HCT116 (cell line): ENCODE results near the gene EHD3. TPM values are rescaled to one million over a fixed set of nuclear protein-coding genes. Genes with fewer than 3 reads are reported as not detected.

Source experiments
- ATAC-seq: fragments of 200-7000 bp; cut with Tn5 transposase; 2 replicates; pipeline ENCODE4 v1.9.1; 2020; ENCODE audit warnings: mild to moderate bottlenecking, moderate library complexity
- BruUV-seq: library from RNA; stranded (reverse); fragments of 400-500 nt; replicated peaks from 2 replicates; lab custom pipeline; 2021; lab: Mats Ljungman, UMichigan
- CTCF ChIA-PET: fragments of 300-600 bp; sonication (Branson Sonifier 250); formaldehyde crosslinking; loops from one replicate; lab custom pipeline; 2021; ENCODE audit warnings: antibody characterized with exemption; lab: Charles Lee
- POLR2A ChIA-PET: fragments of 300-600, 350-600 bp; sonication (Branson Sonifier 250); formaldehyde crosslinking; loops from one replicate; lab custom pipeline; 2021; ENCODE audit warnings: antibody characterized with exemption; lab: Charles Lee
- RAD21 ChIA-PET, 2 experiments: fragments of 300-600 bp; sonication (Branson Sonifier 250); formaldehyde crosslinking; loops; one replicate each; lab custom pipeline; 2023; ENCODE audit warnings: low total read pairs in 2 of 2; ENCODE audit not compliant: uncharacterized antibody in 2 of 2, unreplicated experiment in 2 of 2, low non-redundant PET in 1 of 2; lab: Charles Lee
- DNase-seq: peaks from one replicate; pipeline ENCODE4 v3.0.0-alpha.2; 2010; ENCODE audit warnings: low read depth, low spot score
- H2AFZ ChIP-seq: fragments of 200-600 bp; shearing (Covaris generic), sonication (generic); 2 replicates; pipeline ENCODE4 v1.6.1; 2017; ENCODE audit warnings: low read depth, mixed run types, mixed read lengths, antibody characterized with exemption, low read length; ENCODE audit not compliant: poor library complexity, severe bottlenecking
- H3K27ac ChIP-seq: 2 replicates; pipeline ENCODE4 v1.5.1; 2012; ENCODE audit warnings: low read depth, low read length
- H3K27me3 ChIP-seq: fragments of 200-600 bp; sonication (generic); 2 replicates; pipeline ENCODE4 v1.6.1; 2016; ENCODE audit warnings: mixed run types, low read length, mixed read lengths; ENCODE audit not compliant: insufficient read depth
- H3K36me3 ChIP-seq, 2 experiments: fragments of 200-500 bp in 1 of 2; fragments of 200-600 bp in 1 of 2; sonication (Bioruptor generic) in 1 of 2; sonication (generic) in 1 of 2; 2 replicates each; pipeline versions ENCODE4 v1.5.1 to v1.6.1; 2014 to 2016; ENCODE audit warnings: low read length in 2 of 2, inconsistent platforms in 1 of 2, mixed read lengths in 1 of 2, mixed run types in 1 of 2; ENCODE audit not compliant: insufficient read depth in 2 of 2, control insufficient read depth in 1 of 2
- H3K4me1 ChIP-seq, 2 experiments: fragments of 200-600 bp in 1 of 2; sonication (generic) in 1 of 2; 2 replicates each; pipeline versions ENCODE4 v1.5.1 to v1.6.1; 2012 to 2017; ENCODE audit warnings: low read length in 2 of 2, inconsistent platforms in 1 of 2, mild to moderate bottlenecking in 1 of 2, mixed read lengths in 1 of 2, mixed run types in 1 of 2, moderate library complexity in 1 of 2; ENCODE audit not compliant: insufficient read depth in 2 of 2, control insufficient read depth in 1 of 2
- H3K4me2 ChIP-seq: fragments of 200-600 bp; sonication (generic); 2 replicates; pipeline ENCODE4 v1.6.1; 2017; ENCODE audit warnings: mixed run types, low read length, mixed read lengths
- H3K4me3 ChIP-seq, 2 experiments: fragments of 200-600 bp in 1 of 2; sonication (generic) in 1 of 2; replicated peaks in 1 of 2; 2 replicates each; pipeline ENCODE4 v1.5.1; 2011 to 2016; ENCODE audit warnings: low read length in 2 of 2, control low read depth in 1 of 2, low read depth in 1 of 2, mild to moderate bottlenecking in 1 of 2, mixed read lengths in 1 of 2, mixed run types in 1 of 2
- H3K79me2 ChIP-seq: fragments of 200-600 bp; sonication (generic); 2 replicates; pipeline ENCODE4 v1.6.1; 2017; ENCODE audit warnings: mild to moderate bottlenecking, mixed run types, low read length, moderate library complexity, mixed read lengths; ENCODE audit not compliant: insufficient read depth
- H3K9ac ChIP-seq: fragments of 200-600 bp; sonication (generic); 2 replicates; pipeline ENCODE4 v1.6.1; 2016; ENCODE audit warnings: low read length, mixed read lengths
- H3K9me2 ChIP-seq: fragments of 200-600 bp; sonication (generic), shearing (Covaris generic); 2 replicates; pipeline ENCODE4 v1.6.1; 2017; ENCODE audit warnings: mixed run types, mild to moderate bottlenecking, moderate library complexity; ENCODE audit not compliant: insufficient read depth
- H3K9me3 ChIP-seq, 2 experiments: fragments of 200-500 bp in 1 of 2; fragments of 200-600 bp in 1 of 2; sonication (Bioruptor generic) in 1 of 2; sonication (generic) in 1 of 2; 2 replicates each; pipeline ENCODE4 v1.6.1; 2014 to 2017; ENCODE audit warnings: low read length in 2 of 2, mixed read lengths in 2 of 2, inconsistent platforms in 1 of 2, low read depth in 1 of 2, mild to moderate bottlenecking in 1 of 2, mixed run types in 1 of 2, moderate library complexity in 1 of 2; ENCODE audit not compliant: control insufficient read depth in 1 of 2, insufficient read depth in 1 of 2
- H4K20me1 ChIP-seq: fragments of 200-600 bp; sonication (generic), shearing (Covaris generic); 2 replicates; pipeline ENCODE4 v1.6.1; 2017; ENCODE audit warnings: mixed run types, mild to moderate bottlenecking, moderate library complexity; ENCODE audit not compliant: insufficient read depth
- ATF3 ChIP-seq: IDR thresholded peaks from 2 replicates; pipeline ENCODE4 v1.6.1; 2012
- CEBPB ChIP-seq: IDR thresholded peaks from 2 replicates; pipeline ENCODE4 v1.6.1; 2012; ENCODE audit warnings: low read depth
- EGR1 ChIP-seq: IDR thresholded peaks from 2 replicates; pipeline ENCODE4 v1.6.1; 2012; ENCODE audit warnings: low read depth
- ELF1 ChIP-seq: IDR thresholded peaks from 2 replicates; pipeline ENCODE4 v1.6.1; 2012; ENCODE audit warnings: low read depth, borderline replicate concordance
- EZH2 ChIP-seq: fragments of 200-600 bp; sonication (generic); IDR thresholded peaks from 2 replicates; pipeline ENCODE4 v1.6.1; 2017; ENCODE audit warnings: antibody characterized with exemption, mixed run types
- EZH2phosphoT487 ChIP-seq: fragments of 200-600 bp; IDR thresholded peaks from 2 replicates; pipeline ENCODE4 v1.6.1; 2018; ENCODE audit warnings: antibody characterized with exemption, borderline replicate concordance
- FOSL1 ChIP-seq: IDR thresholded peaks from 2 replicates; pipeline ENCODE4 v1.6.1; 2012; ENCODE audit warnings: low read depth
- JUND ChIP-seq: IDR thresholded peaks from 2 replicates; pipeline ENCODE4 v1.6.1; 2012
- MAX ChIP-seq: IDR thresholded peaks from 2 replicates; pipeline ENCODE4 v1.6.1; 2012
- RAD21 ChIP-seq: IDR thresholded peaks from 2 replicates; pipeline ENCODE4 v1.6.1; 2012; ENCODE audit warnings: low read depth, mild to moderate bottlenecking
- REST ChIP-seq: IDR thresholded peaks from 2 replicates; pipeline ENCODE4 v1.6.1; 2012; ENCODE audit warnings: low read depth
- SIN3A ChIP-seq: IDR thresholded peaks from 2 replicates; pipeline ENCODE4 v1.6.1; 2012; ENCODE audit warnings: low read depth
- SP1 ChIP-seq: IDR thresholded peaks from 2 replicates; pipeline ENCODE4 v1.6.1; 2012; ENCODE audit warnings: low read depth
- SRF ChIP-seq: IDR thresholded peaks from 2 replicates; pipeline ENCODE4 v1.6.1; 2012; ENCODE audit warnings: low read depth
- TCF7L2 ChIP-seq: IDR thresholded peaks from 2 replicates; pipeline ENCODE4 v1.7.0; 2011; ENCODE audit warnings: borderline replicate concordance, inconsistent platforms; ENCODE audit not compliant: insufficient read depth, insufficient read length; ENCODE audit errors: extremely low read depth
- YY1 ChIP-seq: IDR thresholded peaks from 2 replicates; pipeline ENCODE4 v1.6.1; 2011; ENCODE audit warnings: low read length, low read depth, moderate library complexity, mild to moderate bottlenecking; ENCODE audit not compliant: insufficient replicate concordance; ENCODE audit errors: extremely low read depth
- ZNF274 ChIP-seq: fragments of 200-500 bp; sonication (Bioruptor generic); IDR thresholded peaks from 2 replicates; pipeline ENCODE4 v1.6.1; 2014; ENCODE audit warnings: mild to moderate bottlenecking, low read depth, low read length, inconsistent platforms
- intact Hi-C: fragments of 100-400 bp; cut with micrococcal nuclease; formaldehyde crosslinking; loops from 2 replicates; pipeline ENCODE4 v1.10.0; 2022
- total RNA-seq: library from RNA; stranded (reverse); gene quantifications from one replicate; pipeline ENCODE4 v1.2.1, GENCODE V29; 2021; ENCODE audit not compliant: unreplicated experiment

The EHD3 gene
- total RNA-seq, 1 experiment from 2014 or later, result not detected

- Histone ChIP-seq H2AFZ (no peak overlapping the region), H3K36me3 (no peaks in the 10 kb centered on the region), H3K9me2 (no peaks in the 10 kb centered on the region), H4K20me1 (no peaks in the 10 kb centered on the region; the same call in 1 of the 2 replicates), H3K9me3 (no peaks in the 10 kb centered on the region), H3K27ac (no peak overlapping the region), H3K27me3 (peaks cover 56% of the 10 kb centered on the region), H3K4me1 (no peaks in the 10 kb centered on the region), H3K4me3 (no peak overlapping the region), H3K9ac (no peak overlapping the region), H3K4me2 (no peak overlapping the region), H3K79me2 (no peaks in the 10 kb centered on the region)
- POLR2A ChIA-PET, result no interaction called here
- DNase-seq (no peak), ATAC-seq (no peak)
- RAD21 ChIA-PET, result no interaction called here
- no TSS peak for BruUV-seq
- CTCF ChIA-PET, result interaction anchor here (1.0 kb wide), 1 partner anchor 58 kb away, joined by 3 read pairs; no protein-coding TSS in a partner anchor
- TF ChIP-seq CEBPB (no peak), RAD21 (no peak), TCF7L2 (no peak), ELF1 (no peak), SP1 (no peak), JUND (no peak), ATF3 (no peak), SRF (no peak), EZH2 (no peak), YY1 (no peak), REST (no peak), MAX (no peak), EZH2phosphoT487 (no peak), ZNF274 (no peak), SIN3A (no peak), EGR1 (no peak), FOSL1 (no peak)
- intact Hi-C loops, result no loop called here
Measured at GRCh38 chr2:31227711-31228125, 6.2 kb upstream of the EHD3 start.
